OCI-LY1 (cell line): ENCODE results near the gene PHF2.

Experiments
- H2AFZ ChIP-seq: fragments of 200-600 bp; sonication (generic), shearing (Covaris generic); 2 replicates; pipeline ENCODE4 v1.6.0; 2014; ENCODE audit warnings: antibody characterized with exemption, mild to moderate bottlenecking, low read length
- H3F3A ChIP-seq: fragments of 200-600 bp; sonication (generic), shearing (Covaris generic); 2 replicates; pipeline ENCODE4 v1.6.0; 2014; ENCODE audit warnings: mild to moderate bottlenecking, antibody characterized with exemption, low read length, moderate library complexity; ENCODE audit not compliant: insufficient read depth
- H3K27ac ChIP-seq: fragments of 200-600 bp; sonication (generic); 2 replicates; pipeline ENCODE4 v1.5.1; 2014; ENCODE audit warnings: low read length, mixed run types, mild to moderate bottlenecking, low read depth; ENCODE audit not compliant: poor library complexity, severe bottlenecking
- H3K27me3 ChIP-seq: fragments of 200-600 bp; sonication (generic); 2 replicates; pipeline ENCODE4 v1.6.0; 2014; ENCODE audit warnings: antibody characterized with exemption, mild to moderate bottlenecking, low read length, moderate library complexity; ENCODE audit not compliant: insufficient read depth
- H3K36me3 ChIP-seq: fragments of 200-600 bp; sonication (generic); 2 replicates; pipeline ENCODE4 v1.6.1; 2014; ENCODE audit warnings: mild to moderate bottlenecking, antibody characterized with exemption, low read length, moderate library complexity, mixed read lengths; ENCODE audit not compliant: insufficient read depth
- H3K4me1 ChIP-seq: fragments of 200-600 bp; sonication (generic); 2 replicates; pipeline ENCODE4 v1.5.1; 2014; ENCODE audit warnings: mild to moderate bottlenecking, low read length, moderate library complexity; ENCODE audit not compliant: insufficient read depth, severe bottlenecking
- H3K4me2 ChIP-seq: fragments of 200-600 bp; sonication (generic), shearing (Covaris generic); 2 replicates; pipeline ENCODE4 v1.6.1; 2014; ENCODE audit warnings: low read length
- H3K4me3 ChIP-seq: fragments of 200-600 bp; sonication (generic); 2 replicates; pipeline ENCODE4 v1.5.1; 2014; ENCODE audit warnings: low read length, low read depth, mild to moderate bottlenecking, mixed read lengths; ENCODE audit not compliant: poor library complexity, severe bottlenecking
- H3K79me2 ChIP-seq: fragments of 200-600 bp; shearing (Covaris generic); 2 replicates; pipeline ENCODE4 v1.6.1; 2016; ENCODE audit warnings: mixed run types, low read length, mixed read lengths; ENCODE audit not compliant: insufficient read depth
- H3K9ac ChIP-seq: fragments of 200-600 bp; sonication (generic), shearing (Covaris generic); 2 replicates; pipeline ENCODE4 v1.6.1; 2014; ENCODE audit warnings: mild to moderate bottlenecking, low read length, mixed read lengths
- H3K9me2 ChIP-seq: fragments of 200-600 bp; sonication (generic), shearing (Covaris generic); 2 replicates; pipeline ENCODE4 v1.6.1; 2014; ENCODE audit warnings: low read depth, mild to moderate bottlenecking, low read length, mixed read lengths
- H3K9me3 ChIP-seq: fragments of 200-600 bp; shearing (Covaris generic); 2 replicates; pipeline ENCODE4 v1.6.1; 2014; ENCODE audit warnings: low read length, mixed read lengths
- H4K20me1 ChIP-seq: fragments of 200-600 bp; sonication (generic), shearing (Covaris generic); 2 replicates; pipeline ENCODE4 v1.6.0; 2016; ENCODE audit warnings: mild to moderate bottlenecking, low read length; ENCODE audit not compliant: insufficient read depth
- EZH2 ChIP-seq: fragments of 200-600 bp; sonication (generic), shearing (Covaris generic); IDR thresholded peaks from 2 replicates; pipeline ENCODE4 v1.8.0; 2017; ENCODE audit warnings: borderline replicate concordance, mixed run types, mild to moderate bottlenecking, antibody characterized with exemption, low read length, moderate library complexity, mixed read lengths
- TF ChIP-seq, protein P1 (sequence below): fragments of 200-600 bp; sonication (generic), shearing (Covaris generic); IDR thresholded peaks from 2 replicates; pipeline ENCODE4 v1.5.1; 2017; ENCODE audit warnings: mild to moderate bottlenecking, antibody characterized with exemption, low read length, moderate library complexity, mixed read lengths

Gene PHF2

DNA sequence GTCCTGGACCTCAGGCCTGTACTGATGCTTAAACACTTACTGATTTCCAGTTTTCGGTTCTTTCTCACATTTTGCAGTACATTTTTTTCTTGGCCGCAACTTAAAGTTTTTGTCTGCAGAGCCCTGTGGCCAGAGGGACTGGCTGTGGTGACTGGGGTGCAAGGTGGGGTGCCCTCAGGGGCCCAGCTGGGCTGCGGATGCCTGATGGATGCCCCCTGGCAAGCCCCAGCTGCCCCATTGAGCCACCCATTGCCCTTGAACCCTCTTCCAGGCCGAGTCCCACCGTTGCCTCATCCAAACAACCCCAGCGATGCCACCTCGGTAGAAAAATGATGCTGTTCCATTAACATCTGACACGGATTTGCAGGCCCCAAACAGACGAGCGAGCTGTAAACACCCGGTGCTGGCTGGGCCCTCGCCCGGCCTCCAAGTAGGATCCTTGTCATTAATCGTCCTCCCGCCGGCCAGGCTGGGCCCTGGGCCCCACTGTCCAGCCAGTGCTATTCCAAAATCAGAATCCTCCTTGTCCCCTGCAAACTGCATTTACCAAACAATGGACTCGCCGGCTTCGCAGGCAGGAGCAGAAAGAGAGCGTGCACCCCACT, 107.9 kb downstream of the PHF2 start:
- Histone ChIP-seq H3K9me2 (no peaks in the 10 kb centered on the region), H3K9me3 (peaks cover 9% of the 10 kb centered on the region), H3F3A (no peaks in the 10 kb centered on the region), H3K36me3 (no peaks in the 10 kb centered on the region), H4K20me1 (no peaks in the 10 kb centered on the region), H2AFZ (no peak overlapping the region), H3K9ac (no peak overlapping the region), H3K27ac (no peak overlapping the region), H3K27me3 (no peaks in the 10 kb centered on the region; the same call in 1 of the 2 replicates), H3K4me1 (no peaks in the 10 kb centered on the region), H3K79me2 (no peaks in the 10 kb centered on the region), H3K4me2 (no peak overlapping the region), H3K4me3 (no peak overlapping the region)
- TF ChIP-seq, protein P1, sequence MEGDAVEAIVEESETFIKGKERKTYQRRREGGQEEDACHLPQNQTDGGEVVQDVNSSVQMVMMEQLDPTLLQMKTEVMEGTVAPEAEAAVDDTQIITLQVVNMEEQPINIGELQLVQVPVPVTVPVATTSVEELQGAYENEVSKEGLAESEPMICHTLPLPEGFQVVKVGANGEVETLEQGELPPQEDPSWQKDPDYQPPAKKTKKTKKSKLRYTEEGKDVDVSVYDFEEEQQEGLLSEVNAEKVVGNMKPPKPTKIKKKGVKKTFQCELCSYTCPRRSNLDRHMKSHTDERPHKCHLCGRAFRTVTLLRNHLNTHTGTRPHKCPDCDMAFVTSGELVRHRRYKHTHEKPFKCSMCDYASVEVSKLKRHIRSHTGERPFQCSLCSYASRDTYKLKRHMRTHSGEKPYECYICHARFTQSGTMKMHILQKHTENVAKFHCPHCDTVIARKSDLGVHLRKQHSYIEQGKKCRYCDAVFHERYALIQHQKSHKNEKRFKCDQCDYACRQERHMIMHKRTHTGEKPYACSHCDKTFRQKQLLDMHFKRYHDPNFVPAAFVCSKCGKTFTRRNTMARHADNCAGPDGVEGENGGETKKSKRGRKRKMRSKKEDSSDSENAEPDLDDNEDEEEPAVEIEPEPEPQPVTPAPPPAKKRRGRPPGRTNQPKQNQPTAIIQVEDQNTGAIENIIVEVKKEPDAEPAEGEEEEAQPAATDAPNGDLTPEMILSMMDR, result no peak
- no peak for TF ChIP-seq EZH2

DNA sequence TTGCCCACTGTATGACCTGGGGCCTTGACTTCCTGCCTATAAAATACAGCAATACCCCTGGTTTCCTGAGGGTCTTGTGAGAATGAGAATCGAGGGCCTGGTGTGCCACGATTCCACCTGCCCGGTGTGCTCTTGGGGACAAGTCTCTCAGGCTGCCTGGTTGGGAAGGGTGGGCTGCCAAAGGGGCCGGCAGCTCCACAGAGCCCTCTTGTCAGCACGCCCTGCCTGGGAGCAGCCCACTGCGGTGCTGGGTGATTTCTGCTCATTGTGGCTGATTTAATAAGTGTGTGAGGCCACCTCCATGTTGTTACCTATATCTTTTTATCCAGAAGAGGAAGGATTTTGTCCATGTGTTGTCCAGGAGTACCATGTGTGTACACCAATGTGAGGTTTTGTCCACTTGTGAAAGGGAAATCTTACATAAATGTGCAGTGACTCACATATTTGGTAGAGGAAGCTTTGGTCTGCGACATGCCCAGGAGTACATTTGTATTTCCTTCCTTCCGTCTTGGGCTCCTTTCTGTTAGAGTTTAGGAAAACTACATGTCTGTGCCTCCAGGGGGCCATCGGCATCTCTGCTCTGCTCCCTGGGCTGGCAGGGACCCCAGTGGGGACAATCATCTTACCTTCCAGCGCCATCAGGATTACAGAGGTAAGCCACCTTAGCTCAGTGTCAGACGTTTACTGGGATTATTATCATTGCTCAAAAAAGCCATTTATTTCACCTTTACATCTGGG, 108.6 kb downstream of the PHF2 start:
- no peak overlapping the region for H3K4me2 ChIP-seq
- no peaks in the 10 kb centered on the region; the same call in 1 of the 2 replicates for H3K27me3 ChIP-seq
- H3K79me2 ChIP-seq, result no peaks in the 10 kb centered on the region
- no peaks in the 10 kb centered on the region for H4K20me1 ChIP-seq
- H3K4me3 ChIP-seq, result no peak overlapping the region
- no peaks in the 10 kb centered on the region for H3K36me3 ChIP-seq
- H3F3A ChIP-seq, result no peaks in the 10 kb centered on the region
- TF ChIP-seq, protein P1, result peak; percentile 16; the same call in 1 of the 2 replicates
- no peak for TF ChIP-seq EZH2
- no peak overlapping the region for H3K9ac ChIP-seq
- no peaks in the 10 kb centered on the region for H3K4me1 ChIP-seq
- no peaks in the 10 kb centered on the region for H3K9me2 ChIP-seq
- no peak overlapping the region for H3K27ac ChIP-seq
- H2AFZ ChIP-seq, result no peak overlapping the region
- H3K9me3 ChIP-seq, result peaks cover 11% of the 10 kb centered on the region

DNA sequence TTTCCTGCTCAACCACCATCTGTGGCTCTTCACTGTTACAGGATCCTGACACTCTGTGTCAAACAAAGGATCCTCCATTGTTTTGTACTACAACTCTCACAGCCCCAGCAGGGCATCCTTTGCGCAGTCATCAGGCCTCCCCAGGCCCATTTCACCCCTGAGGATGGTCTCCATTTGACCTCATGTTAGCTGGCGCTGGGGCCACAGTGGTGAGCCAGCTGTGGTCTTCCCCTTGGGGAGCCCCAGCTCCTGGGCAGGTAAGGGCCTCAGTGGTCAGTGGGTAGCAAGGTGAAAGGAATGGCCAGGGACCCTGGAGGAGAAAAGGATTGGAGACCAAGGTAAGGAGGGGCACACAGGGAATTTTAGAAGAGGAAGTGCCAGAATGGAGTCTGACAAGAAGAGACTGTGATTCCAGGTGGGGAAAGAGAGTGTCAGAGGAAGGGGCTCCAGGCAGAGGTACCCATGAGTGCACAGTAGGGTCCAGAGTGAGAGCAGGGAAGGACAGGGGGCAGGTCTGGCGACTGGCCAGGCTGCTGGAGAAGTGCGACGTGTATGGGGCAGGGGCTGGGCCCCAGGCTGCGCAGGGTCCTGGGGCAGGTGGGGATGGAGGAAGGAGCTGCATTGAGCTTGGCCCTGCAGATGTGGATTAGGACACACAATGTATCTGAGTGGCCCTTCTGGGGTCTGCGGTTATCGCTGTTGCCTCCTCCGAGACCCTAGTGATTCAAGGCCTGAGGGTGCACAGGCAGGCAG, 109.9 kb downstream of the PHF2 start:
- no peaks in the 10 kb centered on the region for H3K36me3 ChIP-seq
- H2AFZ ChIP-seq, result no peak overlapping the region
- no peak overlapping the region for H3K27ac ChIP-seq
- no peaks in the 10 kb centered on the region for H3F3A ChIP-seq
- no peak overlapping the region for H3K4me2 ChIP-seq
- no peaks in the 10 kb centered on the region for H3K9me2 ChIP-seq
- no peaks in the 10 kb centered on the region for H3K79me2 ChIP-seq
- H3K27me3 ChIP-seq, result no peaks in the 10 kb centered on the region; the same call in 1 of the 2 replicates
- no peak overlapping the region for H3K4me3 ChIP-seq
- TF ChIP-seq EZH2, result no peak
- no peaks in the 10 kb centered on the region for H4K20me1 ChIP-seq
- H3K9me3 ChIP-seq, result peaks cover 11% of the 10 kb centered on the region
- H3K4me1 ChIP-seq, result no peaks in the 10 kb centered on the region
- H3K9ac ChIP-seq, result no peak overlapping the region
